ENCODE data around the gene VWCE.

VWCE gene

GRCh38 chr11:61281581-61282250, 13.4 kb downstream of the VWCE start:
- peak in 1 of 2 donors; percentile 15 for DNase-seq (ENCODE audit: low read depth in 2 of 2)

- DNase-seq (ENCODE audit: low read depth in 2 of 2), result no peak
Observed at GRCh38 chr11:61280883-61281580, 14.1 kb downstream of the VWCE start.

GRCh38 chr11:61279934-61280659, 15.0 kb downstream of the VWCE start:
- DNase-seq (ENCODE audit: low read depth in 2 of 2), result no peak

GRCh38 chr11:61278001-61278470, 17.1 kb downstream of the VWCE start:
- no peak for DNase-seq (ENCODE audit: low read depth in 2 of 2)

GRCh38 chr11:61277186-61278000, 17.7 kb downstream of the VWCE start:
- no peak for DNase-seq (ENCODE audit: low read depth in 2 of 2)

GRCh38 chr11:61275191-61275590, 19.9 kb downstream of the VWCE start:
- no peak for DNase-seq (ENCODE audit: low read depth in 2 of 2)

GRCh38 chr11:61274084-61274483, 21.0 kb downstream of the VWCE start:
- no peak for DNase-seq (ENCODE audit: low read depth in 2 of 2)

- DNase-seq (ENCODE audit: low read depth in 2 of 2), result no peak
Observed at GRCh38 chr11:61273178-61274078, 21.7 kb downstream of the VWCE start.

GRCh38 chr11:61272731-61273130, 22.4 kb downstream of the VWCE start:
- no peak for DNase-seq (ENCODE audit: low read depth in 2 of 2)

GRCh38 chr11:61270354-61271076, 24.6 kb downstream of the VWCE start:
- no peak for DNase-seq (ENCODE audit: low read depth in 2 of 2)

GRCh38 chr11:61268588-61269250, 26.4 kb downstream of the VWCE start:
- DNase-seq (ENCODE audit: low read depth in 2 of 2), result no peak

- no peak for DNase-seq (ENCODE audit: low read depth in 2 of 2)
Observed at GRCh38 chr11:61267437-61267841, 27.7 kb downstream of the VWCE start.

GRCh38 chr11:61266602-61267001, 28.5 kb downstream of the VWCE start:
- no peak for DNase-seq (ENCODE audit: low read depth in 2 of 2)

GRCh38 chr11:61265357-61265756, 29.8 kb downstream of the VWCE start:
- DNase-seq (ENCODE audit: low read depth in 2 of 2), result no peak

GRCh38 chr11:61264795-61265194, 30.3 kb downstream of the VWCE start:
- no peak for DNase-seq (ENCODE audit: low read depth in 2 of 2)

- DNase-seq (ENCODE audit: low read depth in 2 of 2), result no peak
Observed at GRCh38 chr11:61264371-61264770, 30.7 kb downstream of the VWCE start.

- no peak for DNase-seq (ENCODE audit: low read depth in 2 of 2)
Observed at GRCh38 chr11:61259363-61259762, 35.8 kb downstream of the VWCE start.

GRCh38 chr11:61258546-61258945, 36.6 kb downstream of the VWCE start:
- no peak for DNase-seq (ENCODE audit: low read depth in 2 of 2)

- DNase-seq (ENCODE audit: low read depth in 2 of 2), result no peak
Observed at GRCh38 chr11:61256710-61257482, 38.2 kb downstream of the VWCE start.

Measured in stimulated activated CD8-positive, alpha-beta memory T cell treated with anti-CD3 and anti-CD28 coated beads, Interleukin-15, amount 100 ng/mL, for 48 hours (primary cell).